Measurements from ENCODE around the gene HINT1.
"Not testable (repeated sequence)": the region's sequence is repeated elsewhere in the genome, so short reads cannot be mapped to it uniquely, and the experiment has no call there.

HINT1 gene

GRCh38 chr5:131196331-131196730, 31.3 kb upstream of the HINT1 start:
- DNase-seq (ENCODE audit: low read depth, low spot score): no peak
- ChIA-PET POLR2A (no interaction called here), CTCF (no interaction called here)
- no peak overlapping the region for H3K4me3 ChIP-seq (ENCODE audit: low read depth, low read length)
- TF ChIP-seq CTCF (IDR thresholded peaks at IDR 0.05; ENCODE audit: insufficient read depth, low read length, missing control alignments): no peak

- DNase-seq (ENCODE audit: low read depth, low spot score): no peak
- TF ChIP-seq CTCF (IDR thresholded peaks at IDR 0.05; ENCODE audit: insufficient read depth, low read length, missing control alignments): no peak
- POLR2A ChIA-PET: no interaction called here
- no peak overlapping the region for H3K4me3 ChIP-seq (ENCODE audit: low read depth, low read length)
- CTCF ChIA-PET: no interaction called here
These were observed 30.6 kb upstream of the HINT1 start for GRCh38 chr5:131195696-131196095.

- ChIA-PET POLR2A (no interaction called here), CTCF (no interaction called here)
- TF ChIP-seq CTCF (IDR thresholded peaks at IDR 0.05; ENCODE audit: insufficient read depth, low read length, missing control alignments): no peak
These were observed 29.7 kb upstream of the HINT1 start for GRCh38 chr5:131194725-131195124.

GRCh38 chr5:131193897-131194296, 28.8 kb upstream of the HINT1 start:
- CTCF ChIA-PET; DNase-seq (ENCODE audit: low read depth, low spot score); POLR2A ChIA-PET: not testable (repeated sequence)

More at GRCh38 chr5:131194725-131195124, 29.7 kb upstream of the HINT1 start:
- H3K4me3 ChIP-seq (ENCODE audit: low read depth, low read length): no peak overlapping the region
- no peak for DNase-seq (ENCODE audit: low read depth, low spot score)

GRCh38 chr5:131193106-131193505, 28.1 kb upstream of the HINT1 start:
- no peak overlapping the region for H3K4me3 ChIP-seq (ENCODE audit: low read depth, low read length)
- no peak for TF ChIP-seq CTCF (IDR thresholded peaks at IDR 0.05; ENCODE audit: insufficient read depth, low read length, missing control alignments)
- CTCF ChIA-PET: interaction anchor here (1.0 kb wide), 1 partner anchor 223 kb away, joined by 4 read pairs; no protein-coding TSS in a partner anchor
- DNase-seq (ENCODE audit: low read depth, low spot score): no peak
- POLR2A ChIA-PET: no interaction called here

More at GRCh38 chr5:131193897-131194296, 28.8 kb upstream of the HINT1 start:
- not testable (repeated sequence) for H3K4me3 ChIP-seq (ENCODE audit: low read depth, low read length)

GRCh38 chr5:131186561-131187256, 21.7 kb upstream of the HINT1 start:
- DNase-seq (ENCODE audit: low read depth, low spot score): no peak
- H3K4me3 ChIP-seq (ENCODE audit: low read depth, low read length): no peak overlapping the region
- POLR2A ChIA-PET: no interaction called here
- TF ChIP-seq CTCF (IDR thresholded peaks at IDR 0.05; ENCODE audit: insufficient read depth, low read length, missing control alignments): no peak
- CTCF ChIA-PET: interaction anchor here (0.5 kb wide), 1 partner anchor 12 kb away, joined by 4 read pairs; no protein-coding TSS in a partner anchor

GRCh38 chr5:131185523-131186104, 20.6 kb upstream of the HINT1 start:
- no peak for DNase-seq (ENCODE audit: low read depth, low spot score)
- ChIA-PET CTCF (no interaction called here), POLR2A (no interaction called here)
- no peak overlapping the region for H3K4me3 ChIP-seq (ENCODE audit: low read depth, low read length)
- TF ChIP-seq CTCF (IDR thresholded peaks at IDR 0.05; ENCODE audit: insufficient read depth, low read length, missing control alignments): no peak

All from AG04449 (cell line).